Muscle of leg (tissue), 11 donors: ENCODE measurements around the gene TFIP11. TPM values are rescaled to one million over a fixed set of nuclear protein-coding genes. Genes with fewer than 3 reads are reported as not detected.
A peak's percentile ranks its signal among the peaks of the same experiment; 100 is the strongest.

Experiments used
- DNase-seq: peaks from one replicate; pipeline ENCODE4 v3.0.0; 2013
- H3K27ac ChIP-seq: one replicate; pipeline ENCODE4 v1.5.1; 2013; ENCODE audit warnings: mild to moderate bottlenecking, low read length, control low read depth
- H3K27me3 ChIP-seq: one replicate; pipeline ENCODE4 v1.6.1; 2013; ENCODE audit warnings: low read length; ENCODE audit not compliant: control insufficient read depth, insufficient read depth
- H3K36me3 ChIP-seq: one replicate; pipeline ENCODE4 v1.6.1; 2013; ENCODE audit warnings: low read length; ENCODE audit not compliant: control insufficient read depth, insufficient read depth
- H3K4me1 ChIP-seq: one replicate; pipeline ENCODE4 v1.6.1; 2013; ENCODE audit warnings: low read length; ENCODE audit not compliant: control insufficient read depth, insufficient read depth
- H3K4me3 ChIP-seq: one replicate; pipeline ENCODE4 v1.5.1; 2013; ENCODE audit warnings: low read length, control low read depth
- H3K9me3 ChIP-seq: replicated peaks from 2 replicates; pipeline ENCODE4 v1.6.1; 2013; ENCODE audit warnings: low read depth, low read length; ENCODE audit not compliant: control insufficient read depth
- WGBS: methylation state at CpG from one replicate; pipeline ENCODE4 v1.1.5; 2013; ENCODE audit warnings: missing lambda C conversion rate; ENCODE audit not compliant: insufficient coverage; 5-methylcytosine and 5-hydroxymethylcytosine counted together
- polyA plus RNA-seq, 8 donors: library from polyadenylated mRNA; unstranded; fragments of 120-200 nt; gene quantifications; one replicate each; pipeline versions ENCODE4 v1.2.1 to v1.2.3, GENCODE V29; 2013; ENCODE audit warnings: inconsistent platforms in 1 of 8, low replicate concordance in 1 of 8; ENCODE audit not compliant: insufficient read length in 8 of 8, insufficient read depth in 1 of 8
- total RNA-seq: library from RNA; stranded (reverse); fragments of 120-200 nt; gene quantifications from one replicate; pipeline ENCODE4 v1.2.4, GENCODE V29; 2013

The TFIP11 gene
- total and polyA plus RNA-seq, 9 donors = 19.9 to 27.0 (median 22.4) TPM

DNA sequence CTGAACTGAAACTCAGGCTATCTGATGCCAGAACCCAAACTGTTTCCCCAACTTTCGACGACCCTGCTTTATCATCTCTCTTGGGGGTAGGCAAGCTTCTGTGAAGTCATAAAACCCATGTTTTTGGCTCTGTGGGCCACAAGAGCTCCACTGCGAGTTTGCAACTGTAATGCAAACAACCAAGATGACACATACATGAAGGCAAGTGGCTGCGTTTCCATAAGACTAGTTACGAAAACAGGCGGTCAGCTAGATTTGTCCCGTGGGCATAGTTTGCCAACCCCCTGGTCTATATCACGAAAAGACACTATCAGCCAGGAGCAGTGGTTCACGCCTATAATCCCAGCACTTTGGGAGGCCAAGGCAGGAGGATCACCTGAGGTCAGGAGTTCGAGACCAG, 40.2 kb upstream of the TFIP11 start:
- DNase-seq = no peak
- peaks cover 5% of the 10 kb centered on the region for H3K4me1 ChIP-seq

GRCh38 chr22:26551568-26551967, 39.3 kb upstream of the TFIP11 start:
- no peak for DNase-seq
- Histone ChIP-seq H3K9me3 (no peaks in the 10 kb centered on the region), H3K4me1 (peaks cover 5% of the 10 kb centered on the region), H3K4me3 (no peak overlapping the region), H3K27me3 (no peaks in the 10 kb centered on the region), H3K36me3 (no peaks in the 10 kb centered on the region), H3K27ac (no peak overlapping the region)
- WGBS = no CpG with 5 or more reads among the region's 2 CpGs

More for the DNA sequence above, 40.2 kb upstream of the TFIP11 start:
- H3K27me3 ChIP-seq = no peaks in the 10 kb centered on the region
- H3K9me3 ChIP-seq = no peaks in the 10 kb centered on the region
- WGBS = 71% methylated on average over 5 of the region's 10 CpGs
- no peak overlapping the region for H3K27ac ChIP-seq
- H3K4me3 ChIP-seq = no peak overlapping the region
- no peaks in the 10 kb centered on the region for H3K36me3 ChIP-seq

DNA sequence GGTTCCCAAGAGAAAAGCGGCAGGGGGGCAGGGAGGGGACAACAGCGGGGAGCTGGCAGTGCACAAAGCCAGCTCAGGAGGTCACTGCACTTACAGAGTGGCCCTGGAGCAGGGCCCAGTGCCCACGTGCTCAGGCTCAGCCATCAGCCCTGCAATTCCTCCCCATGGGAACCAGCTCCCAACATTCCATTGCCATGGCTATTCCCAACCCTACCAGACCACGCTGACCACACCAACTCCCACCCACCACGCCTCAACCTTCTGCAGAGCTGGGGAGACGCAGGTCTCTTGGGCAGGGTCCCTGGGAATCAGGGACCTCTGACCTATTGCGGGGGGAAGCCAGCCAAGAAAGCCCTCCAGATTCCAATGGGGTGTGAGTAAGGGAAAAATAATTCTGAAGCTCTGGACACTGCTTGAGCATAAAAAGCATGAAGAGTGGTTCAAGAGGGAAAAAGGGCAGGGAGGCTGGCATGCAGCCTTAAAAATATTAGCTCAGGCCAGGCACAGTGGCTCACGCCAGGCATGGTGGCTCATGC, 38.3 kb upstream of the TFIP11 start:
- H3K9me3 ChIP-seq = no peaks in the 10 kb centered on the region
- no peaks in the 10 kb centered on the region for H3K27me3 ChIP-seq
- H3K27ac ChIP-seq = no peak overlapping the region
- no peaks in the 10 kb centered on the region for H3K36me3 ChIP-seq
- WGBS = 38% methylated on average over 1 of the region's 8 CpGs
- DNase-seq = peak; percentile 22
- H3K4me1 ChIP-seq = peaks cover 5% of the 10 kb centered on the region
- no peak overlapping the region for H3K4me3 ChIP-seq

DNA sequence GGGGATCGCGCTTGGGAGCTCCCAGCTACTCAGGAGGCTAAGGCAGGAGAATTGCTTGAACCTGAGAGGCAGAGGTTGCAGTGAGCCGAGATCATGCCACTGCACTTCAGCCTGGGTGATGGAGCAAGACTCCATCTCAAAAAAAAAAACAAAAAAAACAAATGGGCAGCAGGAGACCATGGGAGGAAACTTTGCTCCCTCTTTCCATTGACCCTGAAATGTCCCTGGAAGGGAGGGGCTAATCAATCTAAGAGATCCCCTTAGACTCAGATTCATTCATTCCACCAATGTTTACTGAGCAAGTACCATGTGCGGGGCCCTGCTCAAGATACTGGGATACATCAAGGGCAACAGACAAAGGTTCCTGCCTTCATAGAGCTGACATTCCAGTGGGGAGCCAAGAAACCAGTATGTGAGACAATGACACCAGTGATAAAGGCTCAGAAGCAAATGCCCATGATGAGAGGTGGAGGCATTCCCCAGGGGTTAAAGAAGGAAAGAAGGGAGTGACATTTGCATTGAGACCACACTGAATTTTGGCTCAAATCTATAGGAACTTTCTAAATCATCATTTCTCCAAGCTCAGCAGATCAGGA, 37.7 kb upstream of the TFIP11 start:
- Histone ChIP-seq H3K4me1 (peaks cover 5% of the 10 kb centered on the region), H3K27ac (no peak overlapping the region), H3K4me3 (no peak overlapping the region), H3K27me3 (no peaks in the 10 kb centered on the region), H3K9me3 (no peaks in the 10 kb centered on the region), H3K36me3 (no peaks in the 10 kb centered on the region)
- no peak for DNase-seq
- WGBS = 83% methylated on average over 1 of the region's 4 CpGs

- Histone ChIP-seq H3K36me3 (no peaks in the 10 kb centered on the region), H3K27ac (no peak overlapping the region), H3K9me3 (no peaks in the 10 kb centered on the region), H3K4me1 (peaks cover under 1% of the 10 kb centered on the region), H3K27me3 (no peaks in the 10 kb centered on the region), H3K4me3 (no peak overlapping the region)
- no peak for DNase-seq
- WGBS = 66% methylated on average over 5 of the region's 6 CpGs
Measured at GRCh38 chr22:26548984-26549383, 36.7 kb upstream of the TFIP11 start.

DNA sequence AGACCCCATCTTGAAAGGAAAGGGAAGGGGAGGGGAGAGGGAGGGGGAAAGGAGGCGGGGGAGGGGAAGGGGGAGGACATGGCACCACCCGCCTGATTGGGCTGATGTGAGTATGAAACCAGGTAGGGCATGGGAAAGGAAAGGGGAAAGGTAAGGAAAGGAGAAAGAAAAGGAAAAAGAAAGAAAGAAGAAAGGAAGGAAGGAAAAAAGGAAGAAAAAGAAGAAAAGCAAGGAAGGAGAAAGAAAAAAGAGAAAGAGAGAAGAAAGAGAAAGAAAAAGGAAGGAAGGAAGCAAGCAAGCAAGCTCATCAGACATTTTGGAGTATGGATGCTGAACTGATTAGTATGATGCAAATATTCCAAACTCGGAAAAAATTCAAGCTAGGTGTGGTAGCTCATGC, 36.0 kb upstream of the TFIP11 start:
- Histone ChIP-seq H3K36me3 (no peaks in the 10 kb centered on the region), H3K4me3 (no peak overlapping the region), H3K4me1 (no peaks in the 10 kb centered on the region), H3K27me3 (no peaks in the 10 kb centered on the region), H3K9me3 (no peaks in the 10 kb centered on the region), H3K27ac (no peak overlapping the region)
- 71% methylated on average over 3 of the region's 3 CpGs for WGBS
- DNase-seq = no peak

- H3K27me3 ChIP-seq = no peaks in the 10 kb centered on the region
- WGBS = 100% methylated on average over 2 of the region's 4 CpGs
- H3K27ac ChIP-seq = no peak overlapping the region
Measured at GRCh38 chr22:26547837-26548236, 35.6 kb upstream of the TFIP11 start.

GRCh38 chr22:26547426-26547825, 35.2 kb upstream of the TFIP11 start:
- 89% methylated on average over 7 of the region's 7 CpGs for WGBS
- H3K27me3 ChIP-seq = no peaks in the 10 kb centered on the region
- no peaks in the 10 kb centered on the region for H3K36me3 ChIP-seq
- DNase-seq = no peak
- H3K27ac ChIP-seq = no peak overlapping the region
- H3K9me3 ChIP-seq = no peaks in the 10 kb centered on the region
- H3K4me3 ChIP-seq = no peak overlapping the region
- no peaks in the 10 kb centered on the region for H3K4me1 ChIP-seq

More at GRCh38 chr22:26547837-26548236, 35.6 kb upstream of the TFIP11 start:
- Histone ChIP-seq H3K4me1 (no peaks in the 10 kb centered on the region), H3K9me3 (no peaks in the 10 kb centered on the region), H3K4me3 (no peak overlapping the region), H3K36me3 (no peaks in the 10 kb centered on the region)
- DNase-seq = no peak

DNA sequence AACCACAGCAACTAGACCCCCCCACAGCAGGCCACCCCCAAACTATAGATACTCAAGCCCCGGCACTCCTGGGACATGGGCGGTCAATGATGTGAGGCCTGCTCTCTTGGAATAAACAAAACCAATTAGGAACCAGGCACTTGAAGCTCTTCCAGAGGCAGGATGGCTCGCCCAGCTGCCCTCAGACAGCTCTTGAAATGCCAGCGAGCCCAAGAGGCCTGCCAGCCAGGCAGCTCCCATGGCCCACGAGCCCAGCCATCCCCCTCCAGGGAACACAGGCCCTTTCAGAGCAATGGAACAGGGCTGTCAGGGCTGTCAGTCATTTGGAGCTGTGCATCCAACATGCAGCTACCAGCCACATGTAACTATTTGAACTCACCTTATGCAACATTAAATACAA, 34.0 kb upstream of the TFIP11 start:
- H3K4me1 ChIP-seq = no peaks in the 10 kb centered on the region
- no peak for DNase-seq
- H3K27me3 ChIP-seq = no peaks in the 10 kb centered on the region
- no peaks in the 10 kb centered on the region for H3K9me3 ChIP-seq
- no peak overlapping the region for H3K27ac ChIP-seq
- H3K4me3 ChIP-seq = no peak overlapping the region
- WGBS = 85% methylated on average over 4 of the region's 5 CpGs
- H3K36me3 ChIP-seq = no peaks in the 10 kb centered on the region

DNA sequence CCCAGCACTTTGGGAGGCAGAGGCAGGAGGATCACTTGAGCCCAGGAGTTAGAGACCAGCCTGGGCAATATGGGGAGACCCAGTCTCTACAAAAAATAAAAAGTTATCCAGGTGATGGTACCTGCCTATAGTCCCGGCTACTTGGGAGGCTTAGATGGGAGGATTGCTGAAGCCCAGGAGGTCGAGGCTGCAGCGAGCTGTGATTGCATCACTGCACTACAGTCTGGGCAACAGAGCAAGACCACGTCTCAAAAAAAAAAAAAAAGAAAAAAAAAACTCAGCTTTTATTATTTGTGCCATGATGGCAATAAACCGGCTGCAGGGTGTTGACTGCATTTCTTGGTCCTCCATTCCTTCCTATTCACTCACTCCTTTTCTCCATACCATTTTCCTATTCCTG, 33.6 kb upstream of the TFIP11 start:
- H3K27me3 ChIP-seq = no peaks in the 10 kb centered on the region
- H3K27ac ChIP-seq = no peak overlapping the region
- no peaks in the 10 kb centered on the region for H3K9me3 ChIP-seq
- DNase-seq = no peak
- H3K4me3 ChIP-seq = no peak overlapping the region
- no peaks in the 10 kb centered on the region for H3K4me1 ChIP-seq
- no peaks in the 10 kb centered on the region for H3K36me3 ChIP-seq
- WGBS = 100% methylated on average over 1 of the region's 5 CpGs

DNA sequence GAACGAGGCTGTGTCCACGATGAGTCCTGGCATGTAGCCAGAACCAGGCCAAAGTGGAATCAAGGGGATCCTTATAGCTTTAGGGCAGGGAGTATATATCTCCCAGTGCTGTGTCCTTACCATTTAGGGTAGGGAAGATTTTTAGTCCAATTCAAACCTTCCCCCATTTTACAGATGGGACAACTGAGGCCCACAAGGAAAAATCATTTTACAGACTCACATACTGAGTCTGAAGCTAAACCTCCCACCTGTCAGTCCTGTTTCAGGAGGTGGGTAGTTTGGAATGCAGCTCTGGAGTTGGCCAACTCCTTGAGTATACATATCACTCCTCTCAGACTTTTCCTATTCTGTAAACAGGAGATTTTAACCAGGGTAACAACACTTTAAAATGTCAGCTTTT, 33.1 kb upstream of the TFIP11 start:
- H3K27me3 ChIP-seq = no peaks in the 10 kb centered on the region
- no CpG with 5 or more reads among the region's 2 CpGs for WGBS

More for the DNA sequence above, 33.1 kb upstream of the TFIP11 start:
- Histone ChIP-seq H3K36me3 (no peaks in the 10 kb centered on the region), H3K9me3 (no peaks in the 10 kb centered on the region), H3K4me1 (no peaks in the 10 kb centered on the region), H3K27ac (no peak overlapping the region), H3K4me3 (no peak overlapping the region)
- no peak for DNase-seq
